PC-9 (cell line): ENCODE measurements around the gene C8G. TPM values are rescaled to one million over a fixed set of nuclear protein-coding genes. Genes with fewer than 3 reads are reported as not detected.

Source experiments
- BruUV-seq: library from RNA; stranded (reverse); fragments of 400-500 nt; replicated peaks from 2 replicates; lab custom pipeline; 2021; lab: Mats Ljungman, UMichigan
- CTCF ChIA-PET: fragments of 300-600 bp; sonication (Branson Sonifier 250); formaldehyde crosslinking; loops from one replicate; lab custom pipeline; 2022; ENCODE audit warnings: antibody characterized with exemption; lab: Charles Lee
- POLR2A ChIA-PET: fragments of 300-600 bp; sonication (Branson Sonifier 250); formaldehyde crosslinking; loops from one replicate; lab custom pipeline; 2022; ENCODE audit warnings: antibody characterized with exemption; ENCODE audit not compliant: unreplicated experiment; lab: Charles Lee
- DNase-seq, 2 experiments: peaks; one replicate each; pipeline versions ENCODE4 v3.0.0 to v3.0.0-alpha.2; 2015 to 2022; ENCODE audit warnings: mixed read lengths in 1 of 2
- H2AFZ ChIP-seq: fragments of 200-600 bp; sonication (generic); 2 replicates; pipeline ENCODE4 v1.8.1; 2017; ENCODE audit warnings: antibody characterized with exemption
- H3F3A ChIP-seq: fragments of 200-600 bp; sonication (generic); 2 replicates; pipeline ENCODE4 v1.8.1; 2017; ENCODE audit warnings: antibody characterized with exemption, mild to moderate bottlenecking, low read depth; ENCODE audit not compliant: insufficient read depth
- H3K27ac ChIP-seq: fragments of 200-600 bp; sonication (generic); 2 replicates; pipeline ENCODE4 v1.6.1; 2016; ENCODE audit warnings: mixed run types
- H3K27me3 ChIP-seq: fragments of 200-600 bp; sonication (generic); 2 replicates; pipeline ENCODE4 v1.6.1; 2016; ENCODE audit warnings: low read depth, mixed run types; ENCODE audit not compliant: insufficient read depth
- H3K36me3 ChIP-seq: fragments of 200-600 bp; sonication (generic); 2 replicates; pipeline ENCODE4 v1.6.1; 2016; ENCODE audit warnings: low read depth, mixed run types
- H3K4me1 ChIP-seq: fragments of 200-600 bp; sonication (generic); replicated peaks from 2 replicates; pipeline ENCODE4 v1.6.1; 2016; ENCODE audit warnings: mixed run types; ENCODE audit not compliant: insufficient read depth
- H3K4me2 ChIP-seq: fragments of 200-600 bp; sonication (generic); 2 replicates; pipeline ENCODE4 v1.6.1; 2017; ENCODE audit warnings: mixed run types
- H3K4me3 ChIP-seq: fragments of 200-600 bp; sonication (generic); 2 replicates; pipeline ENCODE4 v1.6.1; 2016; ENCODE audit warnings: mixed run types
- H3K79me2 ChIP-seq: fragments of 200-600 bp; sonication (generic); 2 replicates; pipeline ENCODE4 v1.6.1; 2017; ENCODE audit warnings: low read depth, mixed run types
- H3K9me2 ChIP-seq: fragments of 200-600 bp; sonication (generic); 2 replicates; pipeline ENCODE4 v1.8.1; 2017; ENCODE audit warnings: mild to moderate bottlenecking; ENCODE audit not compliant: insufficient read depth
- H3K9me3 ChIP-seq: fragments of 200-600 bp; sonication (generic); 2 replicates; pipeline ENCODE4 v1.8.1; 2016; ENCODE audit warnings: low read depth; ENCODE audit not compliant: insufficient read depth
- H4K20me1 ChIP-seq: fragments of 200-600 bp; sonication (generic); 2 replicates; pipeline ENCODE4 v1.8.1; 2017; ENCODE audit not compliant: insufficient read depth
- EZH2 ChIP-seq: fragments of 200-600 bp; sonication (generic); IDR thresholded peaks from 2 replicates; pipeline ENCODE4 v1.8.0; 2017; ENCODE audit warnings: antibody characterized with exemption, low read depth
- intact Hi-C: fragments of 100-400 bp; cut with micrococcal nuclease; formaldehyde crosslinking; loops from one replicate; pipeline ENCODE4 v1.10.0; 2022; ENCODE audit not compliant: unreplicated experiment
- total RNA-seq: library from RNA; stranded (reverse); gene quantifications from 2 replicates; pipeline ENCODE4 v1.2.3, GENCODE V29; 2021
- TF ChIP-seq, protein P1 (sequence below): fragments of 200-600 bp; sonication (generic); conservative IDR thresholded peaks from 2 replicates; pipeline ENCODE4 v1.6.1; 2017; ENCODE audit warnings: mixed run types, antibody characterized with exemption, mild to moderate bottlenecking, moderate library complexity

The C8G gene
- total RNA-seq, 1 experiment from 2014 or later, result 2.3 TPM

DNA sequence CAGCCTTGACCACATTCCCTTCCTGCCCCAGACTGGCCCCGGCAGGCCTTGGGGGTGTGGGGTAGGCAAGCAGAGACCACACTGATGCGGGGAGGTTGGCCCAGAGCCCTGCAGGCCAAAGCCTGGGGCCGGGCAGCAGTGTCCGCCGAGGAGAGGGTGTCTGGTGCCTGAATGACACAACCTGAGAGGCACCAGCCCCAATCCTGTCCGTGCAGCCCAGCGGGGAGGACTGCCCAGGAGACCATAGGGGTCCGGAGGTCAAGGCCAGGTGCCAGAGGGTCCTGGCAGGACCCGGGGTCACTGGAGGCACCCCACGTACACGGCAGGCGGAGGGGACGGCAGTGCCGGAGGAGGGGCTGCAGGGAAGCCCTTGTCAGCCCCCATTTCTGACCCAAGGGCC, 26.7 kb downstream of the C8G start:
- intact Hi-C loops, result no loop called here
- Histone ChIP-seq H3K27ac (no peak overlapping the region), H3K36me3 (no peaks in the 10 kb centered on the region), H4K20me1 (no peaks in the 10 kb centered on the region), H3K79me2 (no peaks in the 10 kb centered on the region), H3K4me1 (no peaks in the 10 kb centered on the region), H3K9me2 (no peaks in the 10 kb centered on the region), H3F3A (no peaks in the 10 kb centered on the region), H3K4me2 (no peak overlapping the region), H3K4me3 (no peak overlapping the region), H3K9me3 (no peaks in the 10 kb centered on the region), H2AFZ (no peak overlapping the region), H3K27me3 (no peaks in the 10 kb centered on the region)
- no peak for DNase-seq
- TF ChIP-seq EZH2, result no peak
- TF ChIP-seq, protein P1, sequence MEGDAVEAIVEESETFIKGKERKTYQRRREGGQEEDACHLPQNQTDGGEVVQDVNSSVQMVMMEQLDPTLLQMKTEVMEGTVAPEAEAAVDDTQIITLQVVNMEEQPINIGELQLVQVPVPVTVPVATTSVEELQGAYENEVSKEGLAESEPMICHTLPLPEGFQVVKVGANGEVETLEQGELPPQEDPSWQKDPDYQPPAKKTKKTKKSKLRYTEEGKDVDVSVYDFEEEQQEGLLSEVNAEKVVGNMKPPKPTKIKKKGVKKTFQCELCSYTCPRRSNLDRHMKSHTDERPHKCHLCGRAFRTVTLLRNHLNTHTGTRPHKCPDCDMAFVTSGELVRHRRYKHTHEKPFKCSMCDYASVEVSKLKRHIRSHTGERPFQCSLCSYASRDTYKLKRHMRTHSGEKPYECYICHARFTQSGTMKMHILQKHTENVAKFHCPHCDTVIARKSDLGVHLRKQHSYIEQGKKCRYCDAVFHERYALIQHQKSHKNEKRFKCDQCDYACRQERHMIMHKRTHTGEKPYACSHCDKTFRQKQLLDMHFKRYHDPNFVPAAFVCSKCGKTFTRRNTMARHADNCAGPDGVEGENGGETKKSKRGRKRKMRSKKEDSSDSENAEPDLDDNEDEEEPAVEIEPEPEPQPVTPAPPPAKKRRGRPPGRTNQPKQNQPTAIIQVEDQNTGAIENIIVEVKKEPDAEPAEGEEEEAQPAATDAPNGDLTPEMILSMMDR, result no peak
- CTCF ChIA-PET, result interaction anchor here (0.6 kb wide), 1 partner anchor 209 kb away, joined by 5 read pairs; no protein-coding TSS in a partner anchor
- POLR2A ChIA-PET, result no interaction called here
- BruUV-seq, result no TSS peak

DNA sequence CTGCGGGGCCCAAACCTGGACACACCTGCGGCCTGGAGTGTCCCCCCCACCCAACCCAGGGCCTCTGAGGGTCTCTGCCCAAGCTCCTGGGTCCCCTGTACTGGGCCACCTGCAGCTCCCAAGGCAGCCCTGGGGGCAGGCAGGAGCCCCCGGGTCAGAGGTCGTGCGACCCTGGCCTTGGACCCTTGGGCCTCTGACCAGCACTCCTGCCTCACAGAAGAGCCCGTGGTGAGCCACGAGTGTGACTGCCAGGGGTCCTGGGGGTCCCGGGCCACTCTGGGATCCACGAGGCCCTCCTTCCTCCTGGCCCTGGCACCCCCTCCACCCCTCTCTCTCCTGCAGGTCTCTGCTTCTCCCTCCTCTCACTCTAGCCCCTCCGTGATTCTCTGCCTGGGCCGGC, 27.3 kb downstream of the C8G start:
- ChIA-PET POLR2A (no interaction called here), CTCF (no interaction called here)
- H3K79me2 ChIP-seq, result no peaks in the 10 kb centered on the region
- no peak overlapping the region for H2AFZ ChIP-seq
- H3F3A ChIP-seq, result no peaks in the 10 kb centered on the region
- no peaks in the 10 kb centered on the region for H3K36me3 ChIP-seq
- TF ChIP-seq, protein P1, result no peak
- TF ChIP-seq EZH2, result no peak
- no peaks in the 10 kb centered on the region for H3K9me2 ChIP-seq
- H3K9me3 ChIP-seq, result no peaks in the 10 kb centered on the region
- intact Hi-C loops, result no loop called here
- H3K4me1 ChIP-seq, result no peaks in the 10 kb centered on the region
- no peak overlapping the region for H3K4me2 ChIP-seq
- H3K4me3 ChIP-seq, result no peak overlapping the region
- BruUV-seq, result no TSS peak
- no peak for DNase-seq
- H3K27me3 ChIP-seq, result no peaks in the 10 kb centered on the region
- no peaks in the 10 kb centered on the region for H4K20me1 ChIP-seq
- H3K27ac ChIP-seq, result no peak overlapping the region

DNA sequence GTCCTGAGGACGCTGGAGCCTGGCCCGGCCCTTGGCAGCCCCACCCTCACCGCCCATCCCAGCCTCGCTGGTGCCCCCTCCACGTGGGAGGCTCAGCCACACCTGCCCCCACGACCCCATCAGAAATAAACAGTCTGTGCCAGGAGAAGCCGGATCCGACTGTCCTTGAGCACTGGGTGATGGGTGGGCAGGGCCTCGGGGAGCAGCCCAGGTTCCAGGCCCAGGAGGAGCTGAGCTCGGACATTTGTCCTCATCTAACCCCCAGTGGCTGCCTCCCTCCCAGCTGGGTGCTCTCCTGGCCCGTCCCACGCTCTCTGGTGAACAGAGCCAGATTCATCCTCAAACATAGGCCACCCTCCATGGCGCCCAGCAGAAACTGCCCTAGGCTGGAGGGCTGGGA, 27.7 kb downstream of the C8G start:
- Histone ChIP-seq H3K4me3 (no peak overlapping the region), H3K9me2 (no peaks in the 10 kb centered on the region), H3K79me2 (no peaks in the 10 kb centered on the region), H3K36me3 (no peaks in the 10 kb centered on the region), H3K27me3 (no peaks in the 10 kb centered on the region), H3K4me1 (no peaks in the 10 kb centered on the region), H3K4me2 (no peak overlapping the region), H3K9me3 (no peaks in the 10 kb centered on the region), H3K27ac (no peak overlapping the region), H3F3A (no peaks in the 10 kb centered on the region), H2AFZ (no peak overlapping the region), H4K20me1 (no peaks in the 10 kb centered on the region)
- ChIA-PET CTCF (no interaction called here), POLR2A (no interaction called here)
- BruUV-seq, result no TSS peak
- intact Hi-C loops, result no loop called here
- DNase-seq, result no peak
- TF ChIP-seq, protein P1, result no peak
- TF ChIP-seq EZH2, result no peak
